ENCODE measurements around the gene CA11.
A peak's percentile ranks its signal among the peaks of the same experiment; 100 is the strongest.

Gene CA11

GRCh38 chr19:48668761-48669160 is 22.8 kb upstream of the CA11 start:
- no peak for DNase-seq (ENCODE audit: low read depth)
- no peak for TF ChIP-seq CTCF (IDR thresholded peaks at IDR 0.05; ENCODE audit: insufficient read depth, low read depth, low read length, missing control alignments)
- no peak overlapping the region for H3K4me3 ChIP-seq (ENCODE audit: low read depth, low read length)

- no peak for DNase-seq (ENCODE audit: low read depth)
- no peak overlapping the region for H3K4me3 ChIP-seq (ENCODE audit: low read depth, low read length)
- no peak for TF ChIP-seq CTCF (IDR thresholded peaks at IDR 0.05; ENCODE audit: insufficient read depth, low read depth, low read length, missing control alignments)
Observed at GRCh38 chr19:48668332-48668731, 22.3 kb upstream of the CA11 start.

- DNase-seq (ENCODE audit: low read depth), result no peak
- no peak for TF ChIP-seq CTCF (IDR thresholded peaks at IDR 0.05; ENCODE audit: insufficient read depth, low read depth, low read length, missing control alignments)
- no peak overlapping the region for H3K4me3 ChIP-seq (ENCODE audit: low read depth, low read length)
Observed at GRCh38 chr19:48665786-48666185, 19.8 kb upstream of the CA11 start.

GRCh38 chr19:48664476-48664875 is 18.5 kb upstream of the CA11 start:
- DNase-seq (ENCODE audit: low read depth), result no peak
- TF ChIP-seq CTCF (IDR thresholded peaks at IDR 0.05; ENCODE audit: insufficient read depth, low read depth, low read length, missing control alignments), result no peak
- H3K4me3 ChIP-seq (ENCODE audit: low read depth, low read length), result no peak overlapping the region

DNA sequence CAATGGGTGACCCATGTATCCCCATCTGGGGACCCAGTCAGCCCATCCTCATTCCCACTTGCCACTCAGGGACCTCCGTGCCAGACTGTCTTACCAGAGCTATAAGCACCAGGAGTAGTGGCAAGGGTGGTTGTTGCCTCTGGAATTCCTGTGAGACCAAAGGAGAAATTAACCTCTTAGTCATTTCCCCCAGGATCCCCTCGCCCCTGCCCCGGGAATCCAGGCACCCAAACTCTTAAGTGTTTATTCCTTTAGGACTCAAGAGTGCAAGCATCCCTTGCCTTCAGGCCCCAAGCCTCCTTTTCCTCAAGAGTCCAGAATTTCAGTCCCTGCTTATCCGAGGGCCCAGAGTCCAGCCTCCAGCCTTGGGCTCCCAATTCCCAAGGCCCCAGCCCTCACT is 17.7 kb upstream of the CA11 start:
- no peak overlapping the region for H3K4me3 ChIP-seq (ENCODE audit: low read depth, low read length)
- no peak for DNase-seq (ENCODE audit: low read depth)
- no peak for TF ChIP-seq CTCF (IDR thresholded peaks at IDR 0.05; ENCODE audit: insufficient read depth, low read depth, low read length, missing control alignments)

GRCh38 chr19:48661711-48662090 is 15.7 kb upstream of the CA11 start:
- no peak for TF ChIP-seq CTCF (IDR thresholded peaks at IDR 0.05; ENCODE audit: insufficient read depth, low read depth, low read length, missing control alignments)
- no peak overlapping the region for H3K4me3 ChIP-seq (ENCODE audit: low read depth, low read length)
- no peak for DNase-seq (ENCODE audit: low read depth)

DNA sequence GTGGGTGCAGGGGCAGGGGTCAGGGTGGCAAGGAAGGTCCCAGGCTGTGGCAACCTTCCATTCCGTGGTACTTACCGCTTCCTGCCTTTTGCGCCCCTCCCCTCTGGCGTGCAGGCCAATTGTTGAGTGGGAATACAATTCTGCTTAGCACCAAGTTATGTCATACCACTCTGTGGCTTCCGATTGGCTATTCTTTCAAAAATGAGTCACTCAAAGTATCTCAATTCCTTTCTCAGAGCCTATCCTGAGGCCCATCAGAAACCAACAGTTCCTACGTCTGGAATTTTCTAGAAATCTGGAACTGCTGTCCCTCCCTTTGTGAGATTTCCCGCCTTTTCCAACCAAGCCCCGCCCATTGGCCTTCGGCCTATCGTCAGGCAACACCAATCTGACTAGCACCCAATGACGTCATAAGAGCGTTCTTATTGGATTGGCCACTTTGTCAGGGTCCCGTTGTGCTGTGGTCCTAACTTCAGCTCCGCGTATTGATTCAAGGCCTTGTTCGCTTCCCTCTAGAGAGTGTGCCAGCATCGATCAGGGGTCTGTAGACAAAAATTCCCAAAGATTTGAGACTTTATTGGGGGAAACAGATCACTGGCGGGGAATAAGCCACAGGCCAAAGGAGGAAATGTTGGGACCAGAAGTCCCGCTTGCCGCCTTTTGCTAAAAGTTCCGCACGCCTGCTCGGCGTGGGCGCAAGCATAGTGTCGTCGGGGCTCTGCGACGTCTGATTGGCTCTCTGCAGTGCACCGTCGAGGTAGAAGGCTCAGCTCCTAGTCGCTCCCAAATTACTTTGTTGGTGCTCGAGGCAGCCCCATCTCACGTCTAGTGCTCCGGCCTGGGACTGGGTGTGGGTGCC is 15.1 kb upstream of the CA11 start:
- TF ChIP-seq CTCF (IDR thresholded peaks at IDR 0.05; ENCODE audit: insufficient read depth, low read depth, low read length, missing control alignments), result no peak
- peak overlapping the region; percentile 28 for H3K4me3 ChIP-seq (ENCODE audit: low read depth, low read length)
- DNase-seq (ENCODE audit: low read depth), result peak; percentile 94
